HepG2 (cell line): Measurements from ENCODE around the gene ZNF213. TPM values are rescaled to one million over a fixed set of nuclear protein-coding genes. Genes with fewer than 3 reads are reported as not detected.
A peak's percentile ranks its signal among the peaks of the same experiment; 100 is the strongest.

Source experiments
- CCDC6 ChIP-seq: sonication (generic); formaldehyde crosslinking; IDR thresholded peaks from 2 replicates; pipeline ENCODE4 v1.8.1; 2022; ENCODE audit warnings: mild to moderate bottlenecking, missing genetic modification reagents, moderate library complexity
- CREB1 ChIP-seq, 2 experiments: fragments of 450-650 bp in 1 of 2; IDR thresholded peaks; 2 replicates each; pipeline ENCODE4 v1.6.1; 2016 to 2017; ENCODE audit warnings: control low read depth in 1 of 2, mild to moderate bottlenecking in 1 of 2, missing compliant biosample characterization in 1 of 2, missing genetic modification characterization in 1 of 2
- EED ChIP-seq: sonication (generic); formaldehyde crosslinking; IDR thresholded peaks from 2 replicates; pipeline ENCODE4 v1.5.0; 2020; ENCODE audit warnings: mild to moderate bottlenecking, missing genetic modification reagents
- KDM5A ChIP-seq: fragments of 200-600 bp; sonication (generic); IDR thresholded peaks from 2 replicates; pipeline ENCODE4 v1.7.0; 2018; ENCODE audit warnings: antibody characterized with exemption, mild to moderate bottlenecking, low read length, borderline replicate concordance
- MAZ ChIP-seq, 2 experiments: sonication (generic) in 1 of 2; formaldehyde crosslinking in 1 of 2; IDR thresholded peaks; 2 replicates each; pipeline versions ENCODE4 v1.5.0 to v1.6.1; 2012 to 2020; ENCODE audit warnings: low read depth in 2 of 2, mild to moderate bottlenecking in 2 of 2, borderline replicate concordance in 1 of 2, improper control_type of control experiment in 1 of 2, low read length in 1 of 2, missing genetic modification reagents in 1 of 2, moderate library complexity in 1 of 2
- MTA3 ChIP-seq: sonication (generic); formaldehyde crosslinking; IDR thresholded peaks from 2 replicates; pipeline ENCODE4 v1.4.0; 2020; ENCODE audit warnings: missing genetic modification reagents
- NKX3-1 ChIP-seq: sonication (generic); formaldehyde crosslinking; IDR thresholded peaks from 2 replicates; pipeline ENCODE4 v1.5.0; 2020; ENCODE audit warnings: missing genetic modification reagents
- PAWR ChIP-seq: sonication (generic); formaldehyde crosslinking; IDR thresholded peaks from 2 replicates; pipeline ENCODE4 v1.4.0; 2020; ENCODE audit warnings: missing genetic modification reagents, mild to moderate bottlenecking, borderline replicate concordance
- RAD21 ChIP-seq: fragments of 450-650 bp; formaldehyde crosslinking; IDR thresholded peaks from 2 replicates; pipeline ENCODE4 v1.5.0; 2020; ENCODE audit warnings: mild to moderate bottlenecking
- RBAK ChIP-seq: sonication (generic); formaldehyde crosslinking; IDR thresholded peaks from 2 replicates; pipeline ENCODE4 v1.5.1; 2020; ENCODE audit warnings: mild to moderate bottlenecking, missing genetic modification reagents
- RFXAP ChIP-seq: sonication (generic); formaldehyde crosslinking; IDR thresholded peaks from 2 replicates; pipeline ENCODE4 v1.4.0; 2020; ENCODE audit warnings: missing genetic modification reagents, borderline replicate concordance
- ZC3H4 ChIP-seq: sonication (generic); formaldehyde crosslinking; IDR thresholded peaks from 2 replicates; pipeline ENCODE4 v1.4.0; 2020; ENCODE audit warnings: missing genetic modification reagents, borderline replicate concordance
- ZFAT ChIP-seq: sonication (generic); formaldehyde crosslinking; conservative IDR thresholded peaks from 2 replicates; pipeline ENCODE4 v1.8.1; 2023; ENCODE audit warnings: missing genetic modification reagents, inconsistent platforms
- ZNF263 ChIP-seq: sonication (generic); formaldehyde crosslinking; IDR thresholded peaks from 2 replicates; pipeline ENCODE4 v1.4.0; 2020; ENCODE audit warnings: missing genetic modification reagents
- ZNF607 ChIP-seq: sonication (generic); formaldehyde crosslinking; IDR thresholded peaks from 2 replicates; pipeline ENCODE4 v1.5.1; 2020; ENCODE audit warnings: missing genetic modification reagents, mild to moderate bottlenecking, borderline replicate concordance
- polyA plus RNA-seq, 8 experiments: library from polyadenylated mRNA; depleted of rRNA in 3 of 8; stranded (reverse) in 7 of 8; unstranded in 1 of 8; fragments of >200 nt; fragmentation: Illumina TruSeq in 4 of 8; extraction: Trizol in 4 of 8; gene quantifications; 2 replicates each; pipeline versions ENCODE4 v1.2.1 to v1.2.3, GENCODE V29; 2011 to 2016; ENCODE audit warnings: low read depth in 4 of 8, missing spikeins in 1 of 8, mixed read lengths in 1 of 8; ENCODE audit not compliant: insufficient read depth in 1 of 8
- total RNA-seq, 5 experiments: library from RNA; depleted of rRNA; stranded (reverse); fragments of >200 nt; fragmentation: Illumina TruSeq; extraction: Trizol; gene quantifications; 2 replicates each; pipeline ENCODE4 v1.2.3, GENCODE V29; 2016; ENCODE audit warnings: low read depth in 1 of 5
- TF ChIP-seq, protein P1 (sequence below), 2 experiments: fragments of 450-650 bp in 1 of 2; sonication (generic) in 1 of 2; formaldehyde crosslinking; IDR thresholded peaks; 2 replicates each; pipeline versions ENCODE4 v1.5.0 to v1.8.0; 2020 to 2022; ENCODE audit warnings: mild to moderate bottlenecking in 1 of 2, missing genetic modification reagents in 1 of 2
- TF ChIP-seq, protein P2 (sequence below): IDR thresholded peaks from 2 replicates; pipeline ENCODE4 v1.6.1; 2012; ENCODE audit warnings: low read depth, low read length, improper control_type of control experiment
- TF ChIP-seq, protein P3 (sequence below): sonication (generic); formaldehyde crosslinking; IDR thresholded peaks from 2 replicates; pipeline ENCODE4 v1.5.1; 2020; ENCODE audit warnings: mild to moderate bottlenecking, missing genetic modification reagents, borderline replicate concordance
- TF ChIP-seq, protein P4 (sequence below): sonication (generic); formaldehyde crosslinking; IDR thresholded peaks from 2 replicates; pipeline ENCODE4 v1.4.0; 2020; ENCODE audit warnings: mild to moderate bottlenecking, missing genetic modification reagents, borderline replicate concordance

Gene ZNF213
- total and polyA plus RNA-seq, 2 of the 13 experiments (the other 11 are each of a cell fraction or from before 2014, with no cell fraction given): 0.59 to 0.97 TPM

DNA sequence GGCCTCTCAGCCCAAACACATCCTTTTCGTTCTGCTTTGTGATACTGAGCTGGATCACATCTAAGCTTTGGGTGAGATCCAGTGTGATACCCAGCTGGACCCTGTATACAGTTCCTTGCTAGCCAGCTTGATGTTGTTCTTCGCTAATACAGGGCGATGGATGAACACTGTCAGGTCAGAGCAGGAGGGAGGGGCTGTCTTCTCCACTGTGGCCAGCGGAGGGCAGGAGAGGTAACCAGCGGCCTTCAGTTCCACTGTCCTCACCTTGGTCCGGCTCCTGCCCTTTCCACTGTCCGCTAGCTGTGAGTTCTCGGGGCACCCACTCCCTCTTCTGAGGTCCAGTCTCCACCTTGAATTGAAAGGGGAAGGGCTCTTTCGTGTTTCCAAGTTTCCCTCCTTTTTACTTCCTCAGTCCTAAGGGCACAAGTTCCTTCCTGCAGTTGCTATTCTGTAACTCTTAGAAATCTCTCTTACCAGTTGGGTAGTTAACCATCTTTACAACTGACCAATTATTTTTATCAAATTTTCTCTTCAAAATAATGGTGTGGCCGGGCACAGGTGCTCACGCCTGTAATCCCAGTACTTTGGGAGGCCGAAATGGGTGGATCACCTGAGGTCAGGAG is 3.0 kb upstream of the ZNF213 start (continued):
- TF ChIP-seq, protein P1, sequence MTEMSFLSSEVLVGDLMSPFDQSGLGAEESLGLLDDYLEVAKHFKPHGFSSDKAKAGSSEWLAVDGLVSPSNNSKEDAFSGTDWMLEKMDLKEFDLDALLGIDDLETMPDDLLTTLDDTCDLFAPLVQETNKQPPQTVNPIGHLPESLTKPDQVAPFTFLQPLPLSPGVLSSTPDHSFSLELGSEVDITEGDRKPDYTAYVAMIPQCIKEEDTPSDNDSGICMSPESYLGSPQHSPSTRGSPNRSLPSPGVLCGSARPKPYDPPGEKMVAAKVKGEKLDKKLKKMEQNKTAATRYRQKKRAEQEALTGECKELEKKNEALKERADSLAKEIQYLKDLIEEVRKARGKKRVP (CRISPR knock-in tag; IDR thresholded peaks at IDR 0.05): no peak
- TF ChIP-seq MTA3 (CRISPR knock-in tag) (no peak), ZFAT (CRISPR knock-in tag) (no peak), RBAK (no peak), CCDC6 (CRISPR knock-in tag) (no peak), ZC3H4 (no peak), EED (CRISPR knock-in tag) (no peak), PAWR (no peak), CREB1 (IDR thresholded peaks at IDR 0.05) (no peak), CREB1 (CRISPR knock-in tag; IDR thresholded peaks at IDR 0.05) (no peak), NKX3-1 (CRISPR knock-in tag) (no peak), ZNF607 (no peak), MAZ (IDR thresholded peaks at IDR 0.05; ENCODE audit: borderline replicate concordance, low read depth, low read length) (peak; percentile 29; the same call in 1 of the 2 replicates), MAZ (CRISPR knock-in tag; IDR thresholded peaks at IDR 0.05; ENCODE audit: low read depth) (no peak), ZNF263 (CRISPR knock-in tag) (no peak), RFXAP (CRISPR knock-in tag) (no peak), KDM5A (no peak), RAD21 (CRISPR knock-in tag) (peak; percentile 64)
- TF ChIP-seq, protein P2, sequence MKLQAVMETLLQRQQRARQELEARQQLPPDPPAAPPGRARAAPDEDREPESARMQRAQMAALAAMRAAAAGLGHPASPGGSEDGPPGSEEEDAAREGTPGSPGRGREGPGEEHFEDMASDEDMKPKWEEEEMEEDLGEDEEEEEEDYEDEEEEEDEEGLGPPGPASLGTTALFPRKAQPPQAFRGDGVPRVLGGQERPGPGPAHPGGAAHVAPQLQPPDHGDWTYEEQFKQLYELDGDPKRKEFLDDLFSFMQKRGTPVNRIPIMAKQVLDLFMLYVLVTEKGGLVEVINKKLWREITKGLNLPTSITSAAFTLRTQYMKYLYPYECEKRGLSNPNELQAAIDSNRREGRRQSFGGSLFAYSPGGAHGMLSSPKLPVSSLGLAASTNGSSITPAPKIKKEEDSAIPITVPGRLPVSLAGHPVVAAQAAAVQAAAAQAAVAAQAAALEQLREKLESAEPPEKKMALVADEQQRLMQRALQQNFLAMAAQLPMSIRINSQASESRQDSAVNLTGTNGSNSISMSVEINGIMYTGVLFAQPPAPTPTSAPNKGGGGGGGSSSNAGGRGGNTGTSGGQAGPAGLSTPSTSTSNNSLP: no peak
- TF ChIP-seq, protein P3, sequence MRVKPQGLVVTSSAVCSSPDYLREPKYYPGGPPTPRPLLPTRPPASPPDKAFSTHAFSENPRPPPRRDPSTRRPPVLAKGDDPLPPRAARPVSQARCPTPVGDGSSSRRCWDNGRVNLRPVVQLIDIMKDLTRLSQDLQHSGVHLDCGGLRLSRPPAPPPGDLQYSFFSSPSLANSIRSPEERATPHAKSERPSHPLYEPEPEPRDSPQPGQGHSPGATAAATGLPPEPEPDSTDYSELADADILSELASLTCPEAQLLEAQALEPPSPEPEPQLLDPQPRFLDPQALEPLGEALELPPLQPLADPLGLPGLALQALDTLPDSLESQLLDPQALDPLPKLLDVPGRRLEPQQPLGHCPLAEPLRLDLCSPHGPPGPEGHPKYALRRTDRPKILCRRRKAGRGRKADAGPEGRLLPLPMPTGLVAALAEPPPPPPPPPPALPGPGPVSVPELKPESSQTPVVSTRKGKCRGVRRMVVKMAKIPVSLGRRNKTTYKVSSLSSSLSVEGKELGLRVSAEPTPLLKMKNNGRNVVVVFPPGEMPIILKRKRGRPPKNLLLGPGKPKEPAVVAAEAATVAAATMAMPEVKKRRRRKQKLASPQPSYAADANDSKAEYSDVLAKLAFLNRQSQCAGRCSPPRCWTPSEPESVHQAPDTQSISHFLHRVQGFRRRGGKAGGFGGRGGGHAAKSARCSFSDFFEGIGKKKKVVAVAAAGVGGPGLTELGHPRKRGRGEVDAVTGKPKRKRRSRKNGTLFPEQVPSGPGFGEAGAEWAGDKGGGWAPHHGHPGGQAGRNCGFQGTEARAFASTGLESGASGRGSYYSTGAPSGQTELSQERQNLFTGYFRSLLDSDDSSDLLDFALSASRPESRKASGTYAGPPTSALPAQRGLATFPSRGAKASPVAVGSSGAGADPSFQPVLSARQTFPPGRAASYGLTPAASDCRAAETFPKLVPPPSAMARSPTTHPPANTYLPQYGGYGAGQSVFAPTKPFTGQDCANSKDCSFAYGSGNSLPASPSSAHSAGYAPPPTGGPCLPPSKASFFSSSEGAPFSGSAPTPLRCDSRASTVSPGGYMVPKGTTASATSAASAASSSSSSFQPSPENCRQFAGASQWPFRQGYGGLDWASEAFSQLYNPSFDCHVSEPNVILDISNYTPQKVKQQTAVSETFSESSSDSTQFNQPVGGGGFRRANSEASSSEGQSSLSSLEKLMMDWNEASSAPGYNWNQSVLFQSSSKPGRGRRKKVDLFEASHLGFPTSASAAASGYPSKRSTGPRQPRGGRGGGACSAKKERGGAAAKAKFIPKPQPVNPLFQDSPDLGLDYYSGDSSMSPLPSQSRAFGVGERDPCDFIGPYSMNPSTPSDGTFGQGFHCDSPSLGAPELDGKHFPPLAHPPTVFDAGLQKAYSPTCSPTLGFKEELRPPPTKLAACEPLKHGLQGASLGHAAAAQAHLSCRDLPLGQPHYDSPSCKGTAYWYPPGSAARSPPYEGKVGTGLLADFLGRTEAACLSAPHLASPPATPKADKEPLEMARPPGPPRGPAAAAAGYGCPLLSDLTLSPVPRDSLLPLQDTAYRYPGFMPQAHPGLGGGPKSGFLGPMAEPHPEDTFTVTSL (CRISPR knock-in tag): no peak
- TF ChIP-seq, protein P4, sequence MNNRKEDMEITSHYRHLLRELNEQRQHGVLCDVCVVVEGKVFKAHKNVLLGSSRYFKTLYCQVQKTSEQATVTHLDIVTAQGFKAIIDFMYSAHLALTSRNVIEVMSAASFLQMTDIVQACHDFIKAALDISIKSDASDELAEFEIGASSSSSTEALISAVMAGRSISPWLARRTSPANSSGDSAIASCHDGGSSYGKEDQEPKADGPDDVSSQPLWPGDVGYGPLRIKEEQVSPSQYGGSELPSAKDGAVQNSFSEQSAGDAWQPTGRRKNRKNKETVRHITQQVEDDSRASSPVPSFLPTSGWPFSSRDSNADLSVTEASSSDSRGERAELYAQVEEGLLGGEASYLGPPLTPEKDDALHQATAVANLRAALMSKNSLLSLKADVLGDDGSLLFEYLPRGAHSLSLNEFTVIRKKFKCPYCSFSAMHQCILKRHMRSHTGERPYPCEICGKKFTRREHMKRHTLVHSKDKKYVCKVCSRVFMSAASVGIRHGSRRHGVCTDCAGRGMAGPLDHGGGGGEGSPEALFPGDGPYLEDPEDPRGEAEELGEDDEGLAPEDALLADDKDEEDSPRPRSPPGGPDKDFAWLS (CRISPR knock-in tag): no peak
